Suprapubic skin (tissue), 4 donors: ENCODE data around the gene ANK2. TPM values are rescaled to one million over a fixed set of nuclear protein-coding genes. Genes with fewer than 3 reads are reported as not detected.

Experiments
- DNase-seq, 2 donors: peaks; one replicate each; pipeline ENCODE4 v3.0.0-alpha.2; 2019; ENCODE audit warnings: low spot score in 2 of 2
- H3K27ac ChIP-seq: fragments of 200-600 bp; sonication (generic); one replicate; pipeline ENCODE4 v1.5.1; 2019
- H3K27me3 ChIP-seq: fragments of 200-600 bp; sonication (generic); one replicate; pipeline ENCODE4 v1.5.1; 2019
- H3K36me3 ChIP-seq: fragments of 200-600 bp; sonication (generic); one replicate; pipeline ENCODE4 v1.5.1; 2019
- H3K4me1 ChIP-seq: fragments of 200-600 bp; sonication (generic); one replicate; pipeline ENCODE4 v1.5.1; 2019
- H3K4me3 ChIP-seq: fragments of 200-600 bp; sonication (generic); one replicate; pipeline ENCODE4 v1.5.1; 2019; ENCODE audit warnings: mild to moderate bottlenecking
- H3K9me3 ChIP-seq: fragments of 200-600 bp; sonication (generic); one replicate; pipeline ENCODE4 v1.5.1; 2019
- CTCF ChIP-seq, 2 donors: fragments of 200-600 bp in 1 of 2; fragments of 450-650 bp in 1 of 2; sonication (generic) in 1 of 2; IDR thresholded peaks; one replicate each; pipeline ENCODE4 v1.5.1; 2016 to 2019; ENCODE audit warnings: antibody characterized with exemption in 2 of 2, mild to moderate bottlenecking in 1 of 2, moderate library complexity in 1 of 2
- EP300 ChIP-seq: sonication (generic); formaldehyde crosslinking; IDR thresholded peaks from one replicate; pipeline ENCODE4 v1.6.1; 2017; ENCODE audit warnings: antibody characterized with exemption
- POLR2A ChIP-seq, 2 donors: fragments of 450-650 bp; IDR thresholded peaks; one replicate each; pipeline ENCODE4 v1.6.1; 2017; ENCODE audit warnings: antibody characterized with exemption in 2 of 2, mild to moderate bottlenecking in 2 of 2, moderate library complexity in 2 of 2
- POLR2AphosphoS5 ChIP-seq, 3 donors: sonication (generic); formaldehyde crosslinking; IDR thresholded peaks; one replicate each; pipeline ENCODE4 v1.6.1; 2017; ENCODE audit warnings: antibody characterized with exemption in 3 of 3
- WGBS: methylation state at CpG from one replicate; pipeline ENCODE4 v1.1.5; 2018; 5-methylcytosine and 5-hydroxymethylcytosine counted together
- total RNA-seq, 4 donors: library from RNA; depleted of rRNA; stranded (reverse); fragments of >200 nt; gene quantifications; one replicate each; pipeline ENCODE4 v1.1.0, GENCODE V29; 2016

Gene ANK2
- total RNA-seq, 4 donors from 2014 or later: 7.7 to 15.2 (median 11.2) TPM

DNA sequence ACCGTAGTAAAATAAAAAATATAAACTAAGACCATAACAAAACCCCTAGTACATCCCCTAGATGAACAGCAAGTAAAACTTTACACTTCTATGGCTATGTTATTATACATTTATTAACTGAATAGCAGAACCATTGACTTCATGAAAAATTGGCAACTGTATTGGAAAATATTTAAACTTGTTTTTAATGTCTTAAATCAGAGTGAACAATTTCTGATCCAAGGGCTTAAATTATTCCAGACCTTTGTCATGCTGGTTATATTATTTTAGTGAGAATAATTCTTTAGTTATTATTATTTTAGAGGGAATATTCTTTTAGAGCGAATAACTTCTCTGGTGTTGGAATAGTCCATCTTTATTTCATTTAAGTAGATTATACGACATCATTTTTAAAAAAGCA is 265.0 kb downstream of the ANK2 start:
- no peak for TF ChIP-seq CTCF (IDR thresholded peaks at IDR 0.05)
- no peak for TF ChIP-seq POLR2AphosphoS5 (IDR thresholded peaks at IDR 0.05)
- no peak for TF ChIP-seq EP300
- no peak for TF ChIP-seq POLR2A (IDR thresholded peaks at IDR 0.05)
- no peaks in the 10 kb centered on the region for H3K36me3 ChIP-seq
- 75% methylated on average over 3 of the region's 3 CpGs for WGBS
- no peak overlapping the region for H3K4me3 ChIP-seq
- no peaks in the 10 kb centered on the region for H3K27me3 ChIP-seq
- peaks cover 2% of the 10 kb centered on the region for H3K4me1 ChIP-seq
- DNase-seq: no peak
- H3K27ac ChIP-seq: no peak overlapping the region
- no peaks in the 10 kb centered on the region for H3K9me3 ChIP-seq

DNA sequence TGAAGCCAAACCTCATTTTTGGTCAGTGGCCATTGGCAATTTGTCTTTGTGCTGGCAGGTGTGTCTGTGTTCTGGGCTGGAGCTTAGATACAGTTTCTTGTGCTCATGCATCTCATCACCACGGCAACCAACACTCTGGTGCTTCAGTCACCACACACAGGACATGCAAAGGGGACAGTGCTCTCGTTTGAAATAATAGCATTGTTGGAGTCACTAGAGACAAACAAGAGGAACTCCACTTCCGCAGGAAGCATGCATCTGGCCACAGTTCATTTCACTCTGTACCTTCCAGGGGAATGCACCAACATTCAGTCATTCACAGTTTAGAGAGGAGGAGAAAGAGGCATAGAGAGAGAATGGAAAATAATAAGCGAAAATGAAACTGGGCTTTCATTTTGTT is 267.4 kb downstream of the ANK2 start:
- H3K9me3 ChIP-seq: no peaks in the 10 kb centered on the region
- peaks cover 2% of the 10 kb centered on the region for H3K4me1 ChIP-seq
- no peaks in the 10 kb centered on the region for H3K36me3 ChIP-seq
- no peak for DNase-seq
- TF ChIP-seq EP300: no peak
- TF ChIP-seq POLR2AphosphoS5 (IDR thresholded peaks at IDR 0.05): no peak
- TF ChIP-seq CTCF (IDR thresholded peaks at IDR 0.05): no peak
- TF ChIP-seq POLR2A (IDR thresholded peaks at IDR 0.05): no peak
- no peak overlapping the region for H3K4me3 ChIP-seq
- no peak overlapping the region for H3K27ac ChIP-seq
- 63% methylated on average over 4 of the region's 4 CpGs for WGBS
- H3K27me3 ChIP-seq: no peaks in the 10 kb centered on the region

DNA sequence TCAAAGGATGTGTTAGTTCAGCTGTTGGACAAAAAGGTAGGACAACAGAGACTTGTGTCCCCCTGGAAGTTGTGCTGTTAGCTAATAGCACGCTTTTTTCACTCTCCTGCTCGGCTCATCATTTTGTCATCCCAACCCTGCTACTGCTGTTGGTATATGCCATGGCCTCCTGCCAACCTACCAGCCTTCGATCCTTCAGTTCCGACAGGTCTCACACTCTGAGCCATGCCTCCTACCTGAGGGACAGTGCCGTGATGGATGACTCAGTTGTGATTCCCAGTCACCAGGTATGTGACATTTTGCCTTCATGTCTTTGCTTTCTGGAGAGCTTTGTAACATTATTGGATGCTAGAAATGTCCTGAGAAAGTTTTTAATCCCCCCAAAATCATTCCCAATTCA is 268.1 kb downstream of the ANK2 start:
- Histone ChIP-seq H3K27me3 (no peaks in the 10 kb centered on the region), H3K36me3 (no peaks in the 10 kb centered on the region), H3K4me3 (no peak overlapping the region), H3K27ac (no peak overlapping the region), H3K9me3 (no peaks in the 10 kb centered on the region), H3K4me1 (peaks cover 2% of the 10 kb centered on the region)
- DNase-seq: no peak
- TF ChIP-seq POLR2AphosphoS5 (IDR thresholded peaks at IDR 0.05): no peak
- no peak for TF ChIP-seq EP300
- TF ChIP-seq POLR2A (IDR thresholded peaks at IDR 0.05): no peak
- no peak for TF ChIP-seq CTCF (IDR thresholded peaks at IDR 0.05)
- 83% methylated on average over 5 of the region's 5 CpGs for WGBS

GRCh38 chr4:113322736-113323135 is 273.3 kb downstream of the ANK2 start:
- no peak for DNase-seq
- Histone ChIP-seq H3K27me3 (no peaks in the 10 kb centered on the region), H3K4me3 (no peak overlapping the region), H3K9me3 (no peaks in the 10 kb centered on the region), H3K27ac (no peak overlapping the region), H3K4me1 (no peaks in the 10 kb centered on the region), H3K36me3 (no peaks in the 10 kb centered on the region)
- no peak for TF ChIP-seq POLR2A (IDR thresholded peaks at IDR 0.05)
- no peak for TF ChIP-seq CTCF (IDR thresholded peaks at IDR 0.05)
- TF ChIP-seq POLR2AphosphoS5 (IDR thresholded peaks at IDR 0.05): no peak
- TF ChIP-seq EP300: no peak
- WGBS: 82% methylated on average over 5 of the region's 5 CpGs

- no peaks in the 10 kb centered on the region for H3K9me3 ChIP-seq
- H3K36me3 ChIP-seq: no peaks in the 10 kb centered on the region
- H3K27ac ChIP-seq: no peak overlapping the region
- no peak for TF ChIP-seq CTCF (IDR thresholded peaks at IDR 0.05)
- no peak for TF ChIP-seq POLR2A (IDR thresholded peaks at IDR 0.05)
- no peak for TF ChIP-seq EP300
- TF ChIP-seq POLR2AphosphoS5 (IDR thresholded peaks at IDR 0.05): no peak
- H3K4me3 ChIP-seq: no peak overlapping the region
- H3K4me1 ChIP-seq: no peaks in the 10 kb centered on the region
- no peaks in the 10 kb centered on the region for H3K27me3 ChIP-seq
- WGBS: 78% methylated on average over 5 of the region's 5 CpGs
- no peak for DNase-seq
Measured at GRCh38 chr4:113325876-113326615, 276.6 kb downstream of the ANK2 start.
